HG03280 (cell line): Measurements from ENCODE around the gene ALOX15B.

Experiments
- ATAC-seq: cut with Tn5 transposase; IDR thresholded peaks from one replicate; pipeline ENCODE4 v1.9.1; 2021; ENCODE audit warnings: mild to moderate bottlenecking, moderate library complexity; ENCODE audit not compliant: unreplicated experiment

ALOX15B gene

GRCh38 chr17:8038954-8039610 lies at the start of gene ALOX15B:
Gene ALOX15B (plus strand): TSS chr17:8039059. CDS start chr17:8039156, 97 bp downstream.
- no peak for ATAC-seq

DNA sequence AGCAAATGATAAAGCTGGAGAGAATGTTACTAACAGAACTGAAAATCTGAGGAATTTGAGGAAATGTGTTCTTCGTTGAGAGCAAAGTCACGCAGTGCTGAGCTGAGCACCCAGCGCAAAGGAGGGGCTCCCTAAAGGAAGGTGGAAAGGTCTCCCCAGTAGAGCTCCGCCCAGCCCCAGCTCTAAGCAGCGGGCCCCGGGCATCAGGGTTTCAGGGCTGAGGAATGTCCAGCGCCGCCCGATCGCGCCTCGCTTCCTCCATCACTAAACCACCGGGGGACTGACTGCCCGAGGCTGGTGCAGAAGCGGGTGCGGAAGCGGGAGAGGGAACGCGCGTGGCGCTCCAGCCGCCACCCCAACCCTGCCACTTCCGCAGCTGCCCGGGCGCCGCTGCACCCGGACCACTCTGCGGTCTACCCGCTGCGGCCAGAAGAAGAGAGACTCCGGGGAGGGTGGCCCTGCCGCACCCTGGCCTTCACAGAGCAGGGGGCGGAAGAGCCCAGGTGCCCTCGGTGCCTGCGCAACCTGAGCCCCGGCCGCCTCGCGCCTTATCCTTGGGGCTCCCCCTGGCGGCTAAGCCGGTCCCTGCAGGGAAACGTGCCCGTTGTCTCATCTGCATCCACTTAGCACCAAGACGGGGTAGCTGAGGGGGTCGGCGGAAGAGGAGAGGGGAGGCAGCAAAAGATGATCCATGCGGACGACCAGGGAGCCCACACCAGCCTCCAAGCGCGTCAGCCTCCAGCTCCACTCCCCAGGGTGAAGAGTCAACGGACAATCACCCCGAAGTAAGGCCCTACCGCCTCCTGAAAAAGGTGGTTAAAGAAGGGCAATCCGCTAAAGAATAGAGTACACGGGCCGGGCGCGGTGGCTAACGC lies 48.8 kb upstream of the ALOX15B start:
- no peak for ATAC-seq

DNA sequence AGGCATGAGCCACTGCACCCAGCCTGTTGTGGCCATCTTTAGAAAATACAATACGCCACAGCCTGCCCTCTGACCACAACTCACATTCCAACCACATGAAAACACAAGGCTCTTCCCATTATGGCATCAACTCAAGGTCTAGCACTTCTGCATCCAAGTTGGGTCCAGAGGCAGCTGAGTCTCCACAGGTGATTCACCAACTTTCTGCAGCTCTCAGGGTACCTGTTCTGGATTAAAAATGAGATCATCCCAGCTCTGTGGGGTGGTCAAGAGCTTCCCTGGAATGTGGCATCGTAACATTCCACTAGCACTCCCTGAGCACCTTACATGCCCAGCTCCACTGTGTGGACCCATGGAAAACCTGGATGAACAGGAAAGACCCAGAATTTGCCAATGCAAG lies 46.3 kb upstream of the ALOX15B start:
- ATAC-seq = no peak

- ATAC-seq = no peak
Observed at GRCh38 chr17:7992924-7993323, 45.9 kb upstream of the ALOX15B start.

- no peak for ATAC-seq
Observed at GRCh38 chr17:7993972-7994589, 44.8 kb upstream of the ALOX15B start.

DNA sequence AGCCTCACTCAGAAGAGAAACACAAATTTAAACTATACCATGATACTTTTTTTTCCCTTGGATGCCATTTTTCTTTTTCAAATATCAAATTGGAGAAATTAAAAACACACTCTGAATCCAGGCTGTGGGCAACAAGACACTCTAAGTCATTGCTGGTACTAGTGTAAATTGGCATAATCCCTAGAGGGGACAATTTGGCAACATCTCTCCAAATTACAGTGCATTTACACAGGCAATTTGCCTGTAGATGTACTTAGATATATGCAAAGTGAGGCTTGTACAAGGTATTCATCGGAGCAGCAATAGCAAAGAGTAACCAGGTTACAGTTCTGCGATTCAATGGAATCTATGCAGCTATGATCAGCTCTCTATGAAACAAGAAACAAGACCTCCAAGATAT lies 43.1 kb upstream of the ALOX15B start:
- no peak for ATAC-seq

DNA sequence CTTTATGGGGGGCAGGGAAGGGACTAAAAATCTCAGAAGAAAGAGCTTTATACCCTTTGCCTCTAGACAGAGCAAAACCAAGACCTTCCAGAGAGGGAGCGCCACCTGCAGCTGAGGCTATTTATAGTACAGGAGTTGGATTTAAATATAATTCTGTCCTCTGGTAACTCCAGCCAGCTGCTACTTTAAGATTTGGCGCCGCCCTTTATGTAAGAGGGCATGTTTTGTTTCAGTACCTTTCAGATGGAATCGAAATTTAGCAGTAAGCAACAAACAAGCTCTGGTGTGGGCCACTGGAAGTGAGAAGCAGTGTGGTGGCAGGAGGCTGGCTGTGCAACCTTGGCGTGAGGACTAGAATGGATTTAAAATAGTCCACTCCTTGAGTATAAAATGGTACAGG lies 41.7 kb upstream of the ALOX15B start:
- ATAC-seq = no peak

DNA sequence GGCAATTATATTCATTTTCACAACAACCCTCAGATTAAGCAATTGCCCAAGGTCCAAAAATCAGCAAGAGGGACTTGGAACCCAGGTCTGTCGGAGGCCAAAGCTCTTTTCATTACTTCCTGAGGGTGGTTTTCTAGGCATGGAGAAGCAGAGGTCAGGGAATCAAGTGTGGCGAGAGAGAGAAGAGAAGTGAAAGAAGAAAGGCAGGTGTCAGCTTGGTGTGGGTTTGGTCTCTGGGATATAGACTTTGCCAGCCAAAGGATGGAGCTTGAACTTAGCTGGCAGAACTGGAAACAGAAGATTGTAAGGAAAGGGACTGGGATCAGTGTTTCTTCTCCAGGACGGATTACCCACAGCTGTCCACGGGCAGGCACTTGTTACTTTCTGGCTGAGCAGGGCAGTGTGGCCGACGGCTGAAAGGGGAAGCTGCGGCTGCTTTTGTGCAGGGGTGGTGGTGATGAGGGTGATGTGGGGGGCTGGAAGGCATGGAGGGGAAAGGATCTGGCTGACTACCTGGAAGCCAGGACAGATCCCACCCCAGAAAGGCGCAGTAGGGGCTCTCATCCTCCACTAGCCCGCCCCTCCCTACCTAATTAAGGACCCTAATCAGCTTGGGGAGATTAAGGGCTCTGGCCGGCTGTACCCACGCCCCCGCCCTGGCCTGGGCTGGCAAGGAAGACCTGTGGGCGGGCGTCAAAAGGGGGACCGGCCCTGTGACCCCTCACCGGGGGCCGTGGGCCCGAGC lies 36.7 kb upstream of the ALOX15B start, which contains the start of gene GUCY2D:
Gene GUCY2D (plus strand): TSS at position 640 of the 745 bp plus-strand sequence. CDS start 433 bp downstream, outside the sequence.
- no peak for ATAC-seq

DNA sequence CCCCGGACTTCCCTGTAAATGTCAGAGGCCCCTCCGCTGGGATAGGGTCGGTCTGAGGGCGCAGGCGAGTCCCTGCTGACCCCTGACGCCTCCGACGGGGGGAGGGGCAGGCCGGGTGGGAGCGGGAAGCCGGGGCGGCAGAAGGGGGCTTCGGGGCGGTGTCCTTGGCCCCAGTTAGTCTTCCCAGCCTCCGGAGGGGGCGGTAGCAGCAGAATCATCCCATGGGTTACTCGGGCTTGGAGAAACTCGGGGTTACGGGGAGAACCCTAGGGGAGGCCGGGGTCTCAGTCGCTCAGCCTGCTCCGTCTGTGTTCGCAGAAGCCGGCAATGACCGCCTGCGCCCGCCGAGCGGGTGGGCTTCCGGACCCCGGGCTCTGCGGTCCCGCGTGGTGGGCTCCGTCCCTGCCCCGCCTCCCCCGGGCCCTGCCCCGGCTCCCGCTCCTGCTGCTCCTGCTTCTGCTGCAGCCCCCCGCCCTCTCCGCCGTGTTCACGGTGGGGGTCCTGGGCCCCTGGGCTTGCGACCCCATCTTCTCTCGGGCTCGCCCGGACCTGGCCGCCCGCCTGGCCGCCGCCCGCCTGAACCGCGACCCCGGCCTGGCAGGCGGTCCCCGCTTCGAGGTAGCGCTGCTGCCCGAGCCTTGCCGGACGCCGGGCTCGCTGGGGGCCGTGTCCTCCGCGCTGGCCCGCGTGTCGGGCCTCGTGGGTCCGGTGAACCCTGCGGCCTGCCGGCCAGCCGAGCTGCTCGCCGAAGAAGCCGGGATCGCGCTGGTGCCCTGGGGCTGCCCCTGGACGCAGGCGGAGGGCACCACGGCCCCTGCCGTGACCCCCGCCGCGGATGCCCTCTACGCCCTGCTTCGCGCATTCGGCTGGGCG lies 35.9 kb upstream of the ALOX15B start:
- ATAC-seq = no peak

DNA sequence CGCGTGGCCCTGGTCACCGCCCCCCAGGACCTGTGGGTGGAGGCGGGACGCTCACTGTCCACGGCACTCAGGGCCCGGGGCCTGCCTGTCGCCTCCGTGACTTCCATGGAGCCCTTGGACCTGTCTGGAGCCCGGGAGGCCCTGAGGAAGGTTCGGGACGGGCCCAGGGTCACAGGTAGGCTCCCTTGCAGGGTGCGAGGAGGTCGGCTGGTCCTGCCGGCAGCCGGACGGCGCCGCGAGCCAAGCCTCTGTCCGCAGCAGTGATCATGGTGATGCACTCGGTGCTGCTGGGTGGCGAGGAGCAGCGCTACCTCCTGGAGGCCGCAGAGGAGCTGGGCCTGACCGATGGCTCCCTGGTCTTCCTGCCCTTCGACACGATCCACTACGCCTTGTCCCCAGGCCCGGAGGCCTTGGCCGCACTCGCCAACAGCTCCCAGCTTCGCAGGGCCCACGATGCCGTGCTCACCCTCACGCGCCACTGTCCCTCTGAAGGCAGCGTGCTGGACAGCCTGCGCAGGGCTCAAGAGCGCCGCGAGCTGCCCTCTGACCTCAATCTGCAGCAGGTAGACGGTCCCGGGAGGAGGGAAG lies 35.2 kb upstream of the ALOX15B start:
- ATAC-seq = no peak

- no peak for ATAC-seq
Observed at GRCh38 chr17:8004899-8005298, 34.0 kb upstream of the ALOX15B start.

DNA sequence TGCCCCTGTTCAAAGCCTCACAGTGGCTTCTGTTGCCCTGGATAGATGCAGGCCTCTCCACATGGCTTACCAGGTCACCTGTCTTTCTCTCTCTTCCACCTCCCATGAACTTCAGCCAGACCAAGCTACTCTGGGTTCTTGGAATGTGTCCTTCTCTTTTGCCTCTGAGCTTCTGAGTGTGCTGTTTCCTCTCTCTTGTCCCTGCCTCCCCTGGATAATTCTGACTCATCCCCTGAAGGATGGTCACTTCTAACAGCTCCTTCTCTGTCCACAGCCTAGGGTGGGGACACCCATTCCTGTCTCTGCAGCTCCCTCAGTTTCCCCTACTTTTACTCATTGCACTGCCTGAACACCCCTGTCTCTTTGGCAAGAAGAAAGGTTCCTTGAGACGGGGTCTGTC lies 33.5 kb upstream of the ALOX15B start:
- ATAC-seq = no peak

DNA sequence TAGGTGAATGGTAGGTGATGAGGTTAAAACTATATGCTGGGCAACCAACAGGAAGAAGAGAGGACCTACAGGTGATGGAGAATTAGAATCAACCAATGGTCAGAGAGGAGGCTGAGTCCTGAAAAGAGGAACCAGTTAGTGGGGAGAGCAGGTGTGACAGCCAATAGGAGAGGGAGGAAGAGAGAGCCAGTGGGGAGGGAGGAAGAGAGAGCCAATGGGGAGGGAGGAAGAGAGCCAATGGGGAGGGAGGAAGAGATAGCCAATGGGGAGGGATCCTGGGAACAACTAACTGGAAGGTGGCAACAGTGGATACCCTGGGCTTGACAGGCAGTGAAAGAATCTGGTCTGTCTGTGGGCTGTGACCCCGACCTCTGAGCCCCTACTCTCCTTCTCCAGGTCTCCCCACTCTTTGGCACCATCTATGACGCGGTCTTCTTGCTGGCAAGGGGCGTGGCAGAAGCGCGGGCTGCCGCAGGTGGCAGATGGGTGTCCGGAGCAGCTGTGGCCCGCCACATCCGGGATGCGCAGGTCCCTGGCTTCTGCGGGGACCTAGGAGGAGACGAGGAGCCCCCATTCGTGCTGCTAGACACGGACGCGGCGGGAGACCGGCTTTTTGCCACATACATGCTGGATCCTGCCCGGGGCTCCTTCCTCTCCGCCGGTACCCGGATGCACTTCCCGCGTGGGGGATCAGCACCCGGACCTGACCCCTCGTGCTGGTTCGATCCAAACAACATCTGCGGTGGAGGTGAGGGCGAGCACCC lies 32.7 kb upstream of the ALOX15B start:
- ATAC-seq = no peak

DNA sequence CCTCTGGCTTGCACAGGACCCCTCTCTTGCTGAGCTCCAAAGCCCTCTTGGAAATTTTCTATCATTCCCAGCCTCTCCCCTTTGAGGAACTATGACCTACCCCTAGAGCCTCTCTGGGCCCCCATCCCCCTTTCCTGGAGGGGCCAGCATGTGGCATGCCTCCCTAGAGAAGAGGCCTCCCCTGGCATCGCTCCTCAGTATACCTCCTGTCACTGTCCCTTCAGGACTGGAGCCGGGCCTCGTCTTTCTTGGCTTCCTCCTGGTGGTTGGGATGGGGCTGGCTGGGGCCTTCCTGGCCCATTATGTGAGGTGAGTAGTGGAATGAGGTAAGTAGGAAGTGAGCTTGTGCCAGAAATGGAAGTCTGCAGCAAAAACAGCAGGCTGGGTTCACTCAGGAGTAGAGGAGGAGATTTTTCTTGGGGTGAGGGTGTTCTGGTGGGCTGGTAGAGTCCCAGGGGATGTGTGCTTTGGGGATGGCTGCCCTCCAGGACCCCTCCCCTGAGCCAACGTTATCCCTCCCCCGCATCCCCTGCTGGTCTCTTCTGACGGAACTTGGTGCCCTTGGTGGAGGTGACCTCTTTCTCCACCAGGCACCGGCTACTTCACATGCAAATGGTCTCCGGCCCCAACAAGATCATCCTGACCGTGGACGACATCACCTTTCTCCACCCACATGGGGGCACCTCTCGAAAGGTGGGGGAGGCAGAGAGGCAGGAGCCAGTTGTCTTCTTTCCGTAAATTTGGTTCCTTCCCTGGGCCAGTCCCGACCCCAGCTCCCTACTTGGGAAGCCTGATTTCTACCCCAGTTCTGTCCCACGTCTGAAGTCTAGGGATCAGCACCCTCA lies 31.8 kb upstream of the ALOX15B start:
- ATAC-seq = no peak

DNA sequence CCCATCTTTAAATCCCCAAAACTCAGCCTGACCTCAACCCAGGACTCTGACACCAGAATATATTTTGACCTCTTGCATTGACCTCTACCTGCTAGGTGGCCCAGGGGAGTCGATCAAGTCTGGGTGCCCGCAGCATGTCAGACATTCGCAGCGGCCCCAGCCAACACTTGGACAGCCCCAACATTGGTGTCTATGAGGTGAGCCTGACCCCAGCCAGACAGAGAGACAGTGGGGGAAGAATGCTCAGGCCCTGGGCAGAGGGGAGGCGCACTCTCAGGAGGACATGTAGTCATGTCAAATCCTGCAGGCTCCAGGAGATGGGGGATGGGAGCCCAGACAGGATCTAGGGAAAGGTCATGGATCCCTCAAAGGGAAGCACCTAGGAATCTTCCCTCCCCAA lies 31.0 kb upstream of the ALOX15B start:
- no peak for ATAC-seq

DNA sequence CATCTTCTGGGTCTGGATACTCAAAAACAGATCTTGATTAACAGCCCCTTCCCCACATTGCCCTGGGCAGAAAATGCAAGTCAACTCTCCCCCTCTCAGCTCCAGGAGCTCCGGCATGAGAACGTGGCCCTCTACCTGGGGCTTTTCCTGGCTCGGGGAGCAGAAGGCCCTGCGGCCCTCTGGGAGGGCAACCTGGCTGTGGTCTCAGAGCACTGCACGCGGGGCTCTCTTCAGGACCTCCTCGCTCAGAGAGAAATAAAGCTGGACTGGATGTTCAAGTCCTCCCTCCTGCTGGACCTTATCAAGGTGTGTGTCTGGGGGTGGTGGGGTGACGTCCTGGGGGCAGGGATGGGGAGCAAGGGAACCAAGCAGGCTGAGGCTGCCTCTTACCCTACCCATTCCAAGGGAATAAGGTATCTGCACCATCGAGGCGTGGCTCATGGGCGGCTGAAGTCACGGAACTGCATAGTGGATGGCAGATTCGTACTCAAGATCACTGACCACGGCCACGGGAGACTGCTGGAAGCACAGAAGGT lies 26.7 kb upstream of the ALOX15B start:
- no peak for ATAC-seq

- no peak for ATAC-seq
Observed at GRCh38 chr17:8012996-8013640, 25.7 kb upstream of the ALOX15B start.
